GM18508 (cell line): ENCODE measurements around the gene TC2N.

ENCODE experiments used
- ATAC-seq: cut with Tn5 transposase; IDR thresholded peaks from one replicate; pipeline ENCODE4 v1.9.1; 2021; ENCODE audit warnings: moderate number of reproducible peaks; ENCODE audit not compliant: insufficient read depth, unreplicated experiment

TC2N gene

DNA sequence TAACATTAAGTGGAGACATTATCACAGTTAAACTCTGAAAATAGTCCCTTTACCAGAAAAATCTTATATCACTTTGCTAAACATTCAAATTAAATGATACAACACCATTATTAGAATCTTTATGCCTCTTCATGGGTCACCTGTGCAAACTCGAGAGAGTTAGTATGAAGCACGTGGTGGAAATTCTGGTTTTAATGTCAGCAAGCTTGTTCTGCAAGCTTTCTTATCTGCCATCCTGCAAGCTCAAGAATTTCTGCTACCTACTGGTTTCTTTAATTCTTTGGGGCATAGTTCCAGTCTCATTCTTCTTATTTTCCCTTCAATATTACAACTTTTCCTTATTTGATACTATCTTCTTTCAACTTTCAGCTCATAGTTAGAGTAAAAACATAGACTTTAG is 136.3 kb downstream of the TC2N start:
- ATAC-seq, result no peak

DNA sequence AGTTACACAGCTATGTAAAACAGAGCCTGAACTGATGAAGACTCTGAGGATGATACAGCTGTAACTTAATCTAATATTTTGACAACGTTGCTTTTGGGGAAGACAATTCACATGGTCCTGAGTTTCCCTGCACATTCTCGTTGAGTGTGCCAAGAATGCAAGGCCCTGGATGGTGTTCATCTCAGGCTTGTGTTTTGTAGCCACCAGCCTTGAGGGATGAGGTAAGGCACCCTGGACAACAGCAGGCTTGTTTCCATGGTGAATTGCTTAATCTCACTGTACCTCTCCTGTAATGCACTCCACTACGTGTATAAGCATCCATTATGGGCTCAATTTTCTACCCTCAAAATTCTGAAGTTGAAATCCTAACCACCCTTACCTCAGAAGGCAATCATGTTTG is 137.6 kb downstream of the TC2N start:
- no peak for ATAC-seq
